ENCODE results near the gene DCAF12.
"Not testable (repeated sequence)": the region's sequence is repeated elsewhere in the genome, so short reads cannot be mapped to it uniquely, and the experiment has no call there.

DCAF12 gene

GRCh38 chr9:34126207-34127034 is at the start of gene DCAF12:
Gene DCAF12 (minus strand): TSS chr9:34126698. CDS start chr9:34126431, 267 bp downstream.
- peak; percentile 94 for DNase-seq

GRCh38 chr9:34176089-34176488 is 49.6 kb upstream of the DCAF12 start:
- no peak for DNase-seq

DNA sequence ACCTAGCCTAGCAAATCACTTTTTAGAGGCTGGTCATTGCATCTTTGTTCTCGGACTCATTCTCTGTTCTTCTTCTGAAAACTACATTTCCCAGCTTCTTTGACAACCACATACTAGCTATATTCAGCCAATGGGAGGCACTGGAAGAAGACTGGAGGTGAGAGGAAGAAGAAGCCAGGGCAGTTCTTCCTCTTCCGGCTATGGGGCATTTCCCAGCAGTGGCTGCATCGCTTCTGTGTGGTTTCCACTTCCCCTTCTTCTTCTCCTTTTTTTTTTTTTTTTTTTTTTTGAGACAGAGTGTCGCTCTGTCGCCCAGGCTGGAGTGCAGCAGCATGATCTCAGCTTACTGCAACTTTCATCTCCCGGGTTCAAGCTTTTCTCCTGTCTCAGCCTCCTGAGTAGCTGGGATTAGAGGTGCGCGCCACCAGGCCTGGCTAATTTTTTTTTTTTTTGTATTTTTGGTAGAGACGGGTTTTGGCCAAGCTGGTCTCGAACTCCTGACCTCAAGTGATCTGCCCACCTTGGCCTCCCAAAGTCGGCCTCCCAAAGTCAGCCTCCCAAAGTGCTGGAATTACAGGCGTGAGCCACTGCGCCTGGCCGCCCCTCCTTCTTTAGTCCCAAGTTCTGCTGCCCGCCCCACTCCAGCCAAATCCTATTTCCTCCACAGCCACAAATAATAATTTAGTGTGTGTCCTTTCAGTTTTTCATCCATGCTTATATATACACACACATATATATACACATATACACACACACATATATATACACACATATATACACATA is 45.4 kb upstream of the DCAF12 start:
- peak; percentile 59 for DNase-seq

DNA sequence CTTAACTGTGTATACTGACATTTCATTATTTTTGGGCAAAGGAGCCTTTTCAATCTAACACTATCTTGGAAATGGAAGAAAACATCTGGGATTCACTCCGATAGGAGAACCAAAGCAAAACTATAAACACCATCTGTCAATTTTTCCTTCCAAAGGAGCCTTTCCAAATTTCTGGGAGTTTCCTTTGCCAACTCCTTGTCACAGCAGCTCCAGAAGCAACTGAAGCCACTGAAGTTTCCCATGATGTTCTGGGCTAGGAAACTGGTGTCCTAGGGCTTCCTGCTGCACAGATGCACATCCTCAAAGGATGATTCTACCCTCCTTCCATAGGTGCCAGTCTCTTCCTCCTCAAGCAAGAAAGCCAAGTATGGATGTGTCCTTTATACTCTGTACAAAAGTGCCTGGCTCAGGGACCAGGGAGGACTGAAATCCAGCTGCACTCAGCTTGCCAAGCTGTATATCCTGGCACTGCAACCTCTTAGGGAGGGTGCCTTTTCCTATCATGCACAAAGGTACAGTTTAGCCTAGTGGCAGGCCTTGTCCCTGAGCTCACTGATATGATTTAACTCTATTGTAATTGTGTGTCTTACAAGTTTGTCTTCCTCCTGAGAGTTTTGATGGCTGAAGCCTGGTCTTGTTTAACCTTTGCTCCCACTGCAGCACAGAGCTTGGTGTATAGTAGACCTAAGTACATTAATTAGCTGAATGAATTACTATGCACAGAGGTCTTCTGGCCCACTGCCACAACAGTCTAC is 43.9 kb upstream of the DCAF12 start:
- DNase-seq = no peak

GRCh38 chr9:34169125-34169524 is 42.6 kb upstream of the DCAF12 start:
- DNase-seq = no peak

DNA sequence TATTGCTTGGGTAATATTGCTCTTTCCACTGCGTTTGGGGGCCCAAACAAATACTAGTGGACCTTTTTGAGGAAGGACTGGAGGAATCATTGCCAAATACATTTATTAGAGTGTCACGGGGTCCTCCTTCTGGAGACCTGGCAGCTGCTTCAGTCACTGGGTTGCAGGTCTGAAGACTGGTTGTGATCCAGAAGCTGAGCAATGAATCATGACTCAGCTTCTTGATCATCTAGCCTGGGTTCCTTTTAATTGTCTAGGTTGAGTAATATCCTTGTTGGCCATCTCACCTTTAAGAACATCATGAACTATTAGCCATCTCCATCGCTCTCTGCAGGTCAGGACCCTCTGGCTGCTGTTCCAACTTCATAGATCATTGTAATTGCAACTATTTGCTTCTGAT is 36.9 kb upstream of the DCAF12 start:
- no peak for DNase-seq

GRCh38 chr9:34158362-34158869 is 31.9 kb upstream of the DCAF12 start:
- no peak for DNase-seq

GRCh38 chr9:34157898-34158297 is 31.4 kb upstream of the DCAF12 start:
- DNase-seq = no peak

DNA sequence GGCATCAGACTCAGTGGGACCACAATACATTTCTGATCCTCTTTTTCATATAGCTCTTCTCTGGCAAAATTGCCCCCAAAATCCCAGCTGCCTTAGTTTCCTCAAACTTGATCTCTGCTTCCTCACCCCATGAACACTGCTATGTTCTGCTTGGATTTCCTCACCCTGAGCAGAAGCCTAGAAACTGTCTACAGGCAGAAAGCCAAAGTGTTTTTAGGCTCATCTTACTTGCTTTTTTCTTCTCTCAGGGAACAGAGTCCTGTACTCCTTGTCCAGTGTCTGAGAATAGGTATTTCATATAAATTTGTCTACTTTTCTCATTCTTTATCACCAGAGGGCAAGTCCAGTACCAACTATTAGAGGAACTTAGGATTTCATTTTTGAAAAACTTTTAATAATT is 30.8 kb upstream of the DCAF12 start:
- DNase-seq = no peak

DNA sequence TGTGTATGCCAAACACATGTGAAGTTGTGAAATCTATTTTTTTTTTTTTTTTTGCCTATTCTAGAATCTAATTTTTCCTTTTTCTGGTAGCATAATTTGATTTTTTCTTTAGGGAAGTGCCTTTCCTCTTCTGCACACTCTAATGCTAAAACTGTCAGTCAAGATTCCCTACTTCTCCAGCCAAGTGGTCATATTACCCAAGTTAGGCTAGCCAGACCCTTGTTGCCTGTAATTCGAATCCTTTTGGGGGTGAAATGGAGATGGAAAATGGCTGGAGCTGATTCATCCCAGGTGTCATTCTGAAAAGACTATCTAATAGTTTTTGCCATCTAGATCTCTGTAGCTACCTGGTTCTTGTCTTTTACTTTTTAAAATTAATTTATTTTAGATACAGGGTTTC is 27.6 kb upstream of the DCAF12 start:
- no peak for DNase-seq

GRCh38 chr9:34151398-34151797 is 24.9 kb upstream of the DCAF12 start:
- no peak for DNase-seq

DNA sequence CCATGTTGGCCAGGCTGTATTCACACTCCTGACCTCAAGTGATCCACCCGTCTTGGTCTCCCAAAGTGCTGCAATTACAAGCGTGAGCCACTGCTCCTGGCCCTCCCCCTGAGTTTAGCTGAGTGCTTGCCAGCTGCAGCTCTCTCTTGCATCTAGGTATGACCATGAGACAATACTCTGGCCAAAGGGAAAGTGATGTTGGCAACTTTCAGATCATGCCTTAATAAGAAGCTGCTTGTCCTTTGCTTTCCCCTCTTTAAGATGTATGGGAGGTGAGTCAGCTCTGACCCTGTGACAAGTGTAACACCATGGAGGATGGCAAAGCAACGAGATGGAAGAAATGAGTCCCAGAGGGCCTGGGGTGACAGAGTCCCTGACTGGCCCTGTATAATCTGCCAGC is 18.7 kb upstream of the DCAF12 start:
- peak; percentile 40 for DNase-seq

DNA sequence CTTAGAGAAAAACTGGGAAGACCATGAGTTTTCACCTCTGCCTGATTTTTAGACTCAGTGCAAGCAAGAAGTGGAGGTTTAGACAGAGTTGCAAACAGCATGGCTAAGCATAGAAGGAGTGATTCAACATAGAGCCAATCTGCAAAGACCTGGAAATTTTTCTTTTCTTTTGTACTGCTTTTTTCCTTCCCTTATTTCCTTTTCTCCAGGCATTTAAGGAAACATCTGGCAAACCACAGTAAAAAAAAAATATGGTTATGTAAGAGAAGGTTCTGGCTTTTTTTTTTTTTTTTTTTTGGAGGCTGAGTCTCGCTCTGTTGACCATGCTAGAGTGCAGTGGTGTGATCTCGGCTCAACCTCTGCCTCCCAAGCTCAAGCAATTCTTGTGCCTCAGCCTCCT is 16.6 kb upstream of the DCAF12 start:
- DNase-seq = no peak

- DNase-seq = no peak
These were observed 14.4 kb upstream of the DCAF12 start for GRCh38 chr9:34140853-34141252.

GRCh38 chr9:34139477-34140146 is 13.1 kb upstream of the DCAF12 start:
- DNase-seq = peak; percentile 68

DNA sequence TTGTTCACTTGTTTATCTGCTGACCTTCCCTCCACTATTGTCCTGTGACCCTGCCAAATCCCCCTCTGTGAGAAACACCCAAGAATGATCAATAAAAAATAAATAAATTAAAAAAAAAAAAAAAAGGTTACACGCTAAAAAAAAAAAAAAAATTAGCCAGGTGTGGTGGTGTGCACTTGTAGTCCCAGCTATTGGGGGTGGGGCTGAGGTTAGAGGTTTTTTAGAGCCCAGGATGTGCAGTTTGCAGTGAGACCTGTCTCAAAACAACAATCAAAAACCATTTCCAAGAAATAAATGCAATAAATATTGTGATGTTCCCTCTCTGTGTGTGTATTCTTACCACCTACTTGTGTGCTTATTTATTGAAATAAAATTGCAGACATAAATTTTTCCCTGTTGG is 12.1 kb upstream of the DCAF12 start:
- not testable (repeated sequence) for DNase-seq

- DNase-seq = no peak
These were observed 8.0 kb upstream of the DCAF12 start for GRCh38 chr9:34134521-34134920.

DNA sequence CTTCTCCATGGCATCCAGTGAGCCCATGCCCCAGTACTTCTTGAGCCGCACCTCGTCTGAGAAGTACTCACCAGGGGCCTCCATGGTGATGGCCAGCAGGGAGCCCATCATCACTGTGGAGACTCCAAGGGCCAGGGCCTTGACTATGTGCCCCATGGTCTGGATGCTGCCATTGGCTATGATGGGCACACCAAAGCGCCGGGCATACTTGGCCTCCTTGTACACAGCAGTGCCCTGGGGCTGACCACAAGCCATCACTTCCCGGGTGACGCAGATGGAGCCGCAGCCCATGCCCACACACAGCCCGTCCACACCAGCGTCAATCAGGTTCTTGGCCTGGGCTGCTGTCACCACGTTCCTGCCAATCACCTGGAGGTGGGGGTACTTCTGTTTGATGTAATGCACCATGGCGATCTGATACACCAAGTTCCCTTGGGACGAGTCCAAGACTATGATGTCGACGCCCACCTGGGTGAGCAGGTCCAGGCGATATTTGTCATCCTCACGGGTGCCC is 7.0 kb upstream of the DCAF12 start:
- no peak for DNase-seq

DNA sequence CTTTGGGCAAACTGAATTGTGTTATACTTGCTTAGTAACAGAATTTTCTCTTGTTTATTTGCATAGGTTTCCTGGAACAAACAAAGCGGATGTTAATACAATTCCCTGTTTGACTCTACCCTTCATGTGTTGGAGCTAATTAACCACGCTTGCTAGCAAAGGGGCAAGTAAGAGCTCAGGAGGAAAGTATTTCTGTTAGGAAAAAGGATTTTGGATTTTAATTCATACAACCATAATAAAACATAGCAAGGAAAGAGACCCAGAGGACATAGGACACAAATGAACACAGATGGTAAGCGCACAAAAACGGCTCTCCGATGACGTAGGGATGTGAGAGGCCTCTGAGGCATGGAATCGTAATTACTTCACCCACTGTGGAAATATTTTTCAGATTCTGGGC is 5.1 kb upstream of the DCAF12 start:
- no peak for DNase-seq

- DNase-seq = no peak
These were observed 794 bp upstream of the DCAF12 start for GRCh38 chr9:34127035-34127948.

DNA sequence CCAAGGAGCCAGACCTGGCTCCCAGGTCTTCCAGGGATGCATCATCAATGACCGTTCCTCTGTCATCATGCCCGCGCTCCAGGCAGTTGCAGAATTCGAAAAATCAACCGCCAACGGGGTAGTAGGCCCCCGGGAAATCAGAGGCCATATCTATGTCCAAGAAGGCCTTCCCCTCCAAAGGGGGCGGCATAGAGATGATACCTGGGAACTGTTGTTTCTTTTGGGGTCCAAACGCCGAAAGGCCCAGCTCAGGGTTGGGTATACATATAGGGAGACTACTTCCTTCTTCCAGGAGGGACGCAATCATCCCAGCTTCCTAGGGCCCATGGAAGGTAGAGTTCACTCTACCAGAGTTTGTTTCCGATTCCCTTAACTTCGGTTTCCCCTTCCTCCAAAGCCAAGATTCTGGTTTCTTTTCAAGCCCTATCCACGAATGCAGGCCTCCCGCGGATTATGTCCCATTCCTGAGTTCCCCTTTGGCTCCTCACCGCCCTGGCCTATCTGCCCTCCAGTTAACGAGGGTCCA is 754 bp downstream of the DCAF12 start:
- no peak for DNase-seq
